ENCODE data around the gene AHNAK2.

Gene AHNAK2

DNA sequence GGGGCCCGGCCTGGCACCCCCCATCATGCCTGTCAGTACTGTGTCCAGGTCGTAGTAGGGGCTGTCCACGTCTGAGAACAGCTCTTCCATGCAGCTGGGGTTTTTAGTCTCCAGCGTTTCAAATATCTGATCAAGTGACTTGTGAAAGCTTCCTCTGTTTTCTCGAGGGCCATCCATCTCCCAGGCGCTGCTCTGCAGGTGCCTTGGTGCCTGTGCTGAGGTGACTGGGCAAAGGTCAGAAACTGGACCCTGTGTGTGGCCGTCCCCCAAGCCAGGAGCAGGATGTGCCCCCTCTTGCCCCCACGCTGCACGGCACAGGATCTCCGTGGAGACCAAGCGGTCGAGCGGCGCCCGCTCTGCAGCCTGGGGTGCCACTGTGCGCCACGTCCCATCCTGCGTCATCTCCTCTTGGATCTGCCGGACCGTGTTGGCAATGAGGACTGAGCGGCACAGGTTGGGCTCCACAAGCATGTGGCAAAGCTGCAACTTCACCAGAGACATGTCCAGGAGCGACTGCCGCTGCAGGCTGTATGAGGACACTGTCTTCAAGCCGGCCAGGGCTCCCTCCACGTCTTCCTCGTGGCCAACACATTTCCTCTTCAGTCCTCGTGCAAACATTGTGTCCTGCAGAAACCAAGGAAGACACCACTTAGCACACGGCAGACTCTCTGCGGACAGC, 33.3 kb upstream of the AHNAK2 start:
- DNase-seq: no peak

DNA sequence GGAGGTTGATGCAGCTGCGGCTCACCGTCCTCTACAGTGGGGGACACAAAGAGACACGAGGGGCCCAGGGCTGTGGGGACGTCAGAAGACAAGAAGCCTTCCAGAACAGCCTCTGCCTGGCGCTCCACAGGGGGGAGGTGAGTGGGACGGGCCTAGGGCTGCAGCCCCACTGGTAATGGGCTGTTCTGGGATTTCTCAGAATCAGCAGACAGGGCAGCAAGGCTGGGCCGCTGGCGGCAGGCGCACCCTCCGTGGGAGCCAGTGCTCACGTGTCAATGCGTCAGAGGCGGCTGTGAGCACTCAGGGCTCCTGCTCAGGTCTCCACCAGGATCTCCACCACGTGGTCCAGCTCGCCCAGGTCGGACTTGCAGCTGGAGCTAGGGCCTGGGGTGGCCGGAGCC, 32.7 kb upstream of the AHNAK2 start:
- no peak for DNase-seq

- no peak for DNase-seq
Observed at GRCh38 chr14:105010106-105010505, 31.9 kb upstream of the AHNAK2 start.

DNA sequence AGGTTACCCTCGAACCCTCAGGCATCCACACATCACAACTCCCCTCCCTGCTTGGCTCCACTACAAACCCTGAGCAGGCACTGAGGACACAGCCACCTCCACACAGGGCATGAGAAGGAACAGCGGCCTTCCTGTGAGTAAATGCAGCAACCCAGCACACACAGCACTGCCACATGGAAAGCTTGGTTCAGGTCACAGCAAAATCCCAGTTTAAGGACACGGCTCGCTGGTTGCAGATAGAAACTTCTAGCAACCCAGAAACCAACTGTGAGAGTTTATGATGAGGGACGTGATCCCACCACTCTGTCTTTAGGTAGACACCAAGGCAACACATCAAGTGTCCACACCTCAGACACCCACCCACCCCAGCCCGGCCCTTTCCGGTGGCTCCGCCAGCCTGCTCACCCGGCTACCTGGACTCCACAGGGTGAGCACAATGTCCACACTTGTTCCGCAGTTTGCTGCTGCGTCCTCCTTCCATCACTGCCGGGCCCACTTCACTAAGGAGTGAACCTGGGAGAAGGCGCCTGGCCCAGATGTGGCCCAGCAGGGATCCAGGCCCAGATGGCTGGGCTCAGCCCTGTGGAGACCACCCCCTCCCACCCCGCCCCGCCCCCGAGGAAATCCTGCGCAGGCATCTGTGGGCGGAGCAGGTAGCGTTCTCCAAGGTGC, 29.6 kb upstream of the AHNAK2 start:
- no peak for DNase-seq

DNA sequence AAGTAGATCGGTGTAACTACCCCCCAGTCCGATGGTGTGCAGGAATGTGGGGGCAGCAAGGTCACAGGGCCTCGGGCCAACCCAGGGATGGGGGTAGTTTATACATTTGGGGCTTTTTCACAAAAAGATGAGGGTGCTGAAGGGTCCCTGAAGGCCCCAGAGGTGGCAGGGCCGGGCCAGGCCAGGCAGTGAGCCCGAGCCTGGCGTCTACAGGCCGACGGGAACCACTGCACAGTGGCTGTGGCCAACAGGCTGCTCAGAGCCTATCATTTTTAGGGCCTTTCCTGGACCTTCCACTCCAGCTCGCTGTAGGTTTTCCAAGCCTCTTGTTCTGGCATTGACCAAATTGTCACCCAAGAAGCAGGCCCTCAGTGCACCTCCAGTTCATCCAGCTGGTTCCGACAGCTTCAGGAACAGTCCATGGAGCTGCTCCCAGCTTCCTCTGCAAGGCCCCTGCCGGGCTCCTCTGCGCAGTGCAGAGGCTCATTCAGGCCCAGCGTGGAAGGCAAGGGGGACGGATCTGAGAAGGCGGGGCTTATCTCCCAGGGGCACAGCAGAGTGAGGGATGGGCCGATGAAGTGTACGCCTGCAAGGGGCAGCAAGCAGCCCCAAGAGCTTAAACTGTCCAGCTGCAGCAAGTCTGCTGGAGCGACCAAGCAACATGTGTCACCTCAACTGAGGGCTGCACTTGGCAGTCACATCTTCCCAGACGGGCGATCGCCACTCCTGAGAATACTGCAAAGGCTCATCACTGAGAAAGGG, 28.8 kb upstream of the AHNAK2 start:
- no peak for DNase-seq

- no peak for DNase-seq
Observed at GRCh38 chr14:105005929-105006830, 28.0 kb upstream of the AHNAK2 start.

DNA sequence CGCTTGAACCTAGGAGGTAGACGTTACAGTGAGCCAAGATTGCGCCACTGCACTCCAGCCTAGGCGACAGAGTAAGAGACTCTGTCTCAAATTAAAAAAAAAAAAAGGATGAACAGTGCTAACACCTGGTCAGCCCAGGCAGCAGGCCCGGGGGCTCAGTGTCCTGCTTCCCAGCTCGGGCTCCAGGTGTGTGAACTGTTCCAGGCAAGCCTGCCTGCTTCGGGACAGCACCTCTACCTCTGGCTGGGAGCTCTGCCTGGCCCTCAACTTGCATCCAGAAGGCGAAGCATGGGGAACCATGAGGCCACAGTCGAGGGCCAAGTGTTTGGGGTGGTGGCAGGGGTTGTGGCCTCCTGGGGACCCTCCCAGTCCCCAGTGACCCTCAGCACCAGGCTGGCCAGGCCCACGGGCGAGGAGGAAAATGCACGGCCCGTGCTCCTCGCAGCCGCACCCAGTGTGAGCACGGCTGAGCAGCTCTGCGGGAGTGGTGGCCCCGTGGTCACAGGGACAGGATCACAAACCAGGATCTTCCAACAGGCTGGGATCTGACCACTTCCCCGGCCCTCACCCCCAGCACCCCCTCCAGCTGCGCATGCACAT, 27.3 kb upstream of the AHNAK2 start:
- no peak for DNase-seq

- no peak for DNase-seq
Observed at GRCh38 chr14:104999361-104999760, 21.2 kb upstream of the AHNAK2 start.

- DNase-seq: no peak
Observed at GRCh38 chr14:104998801-104999200, 20.6 kb upstream of the AHNAK2 start.

DNA sequence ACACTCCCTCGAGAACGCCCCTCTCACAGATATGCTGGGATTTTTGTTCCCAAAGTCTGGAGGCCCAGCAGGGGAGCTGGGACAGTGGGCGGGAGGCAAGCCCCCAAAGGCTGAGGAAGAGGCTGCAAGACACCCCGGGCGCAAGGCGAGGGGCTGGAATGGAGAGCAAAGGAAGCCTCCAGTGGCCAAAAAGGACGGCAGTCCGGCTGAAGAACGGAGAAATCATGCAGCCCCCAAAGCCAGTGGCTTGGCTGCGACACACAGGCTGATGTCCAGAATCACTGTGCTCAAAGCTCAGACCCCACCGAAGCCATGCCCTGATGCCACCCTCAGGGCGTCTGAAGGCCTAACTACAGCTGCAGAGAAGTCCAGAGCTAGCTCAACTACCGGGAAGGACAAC, 18.3 kb upstream of the AHNAK2 start:
- no peak for DNase-seq

- DNase-seq: no peak
Observed at GRCh38 chr14:104996032-104996431, 17.9 kb upstream of the AHNAK2 start.

- DNase-seq: no peak
Observed at GRCh38 chr14:104994978-104995377, 16.8 kb upstream of the AHNAK2 start.

- DNase-seq: no peak
Observed at GRCh38 chr14:104993808-104994591, 15.8 kb upstream of the AHNAK2 start.

- DNase-seq: no peak
Observed at GRCh38 chr14:104993306-104993705, 15.1 kb upstream of the AHNAK2 start.

GRCh38 chr14:104992501-104992900, 14.3 kb upstream of the AHNAK2 start:
- no peak for DNase-seq

DNA sequence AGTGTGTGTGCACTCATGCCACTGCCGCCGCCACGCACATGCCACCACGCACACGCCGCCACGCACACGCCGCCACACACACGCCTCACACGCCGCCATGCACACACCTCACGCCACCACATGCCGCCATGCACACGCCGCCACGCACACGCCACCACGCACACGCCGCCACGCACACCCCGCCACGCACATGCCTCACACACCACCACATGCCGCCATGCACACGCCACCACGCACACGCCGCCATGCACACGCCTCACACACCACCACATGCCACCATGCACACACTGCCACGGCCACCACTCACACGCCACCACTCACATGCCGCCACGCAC, 13.7 kb upstream of the AHNAK2 start:
- no peak for DNase-seq

DNA sequence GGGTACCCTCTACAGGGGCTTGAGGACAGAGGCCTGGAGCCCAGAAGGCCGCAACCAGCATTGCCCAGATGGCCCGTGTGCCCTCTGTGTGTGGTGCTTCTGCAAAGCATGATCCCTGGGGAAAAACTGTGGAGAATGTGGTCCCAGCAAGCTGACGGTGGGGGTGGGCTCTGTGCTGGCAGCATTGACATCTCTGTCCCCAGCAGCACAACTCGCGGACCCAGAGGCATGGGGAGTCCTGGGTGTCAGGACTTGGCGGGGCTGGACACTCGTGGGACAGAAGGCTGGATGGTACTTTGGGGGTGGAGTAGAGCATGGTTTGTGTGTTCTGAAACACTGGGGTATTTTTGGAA, 11.8 kb upstream of the AHNAK2 start:
- no peak for DNase-seq

GRCh38 chr14:104989236-104989950, 11.2 kb upstream of the AHNAK2 start:
- no peak for DNase-seq

GRCh38 chr14:104986487-104987164, 8.5 kb upstream of the AHNAK2 start:
- no peak for DNase-seq

GRCh38 chr14:104985675-104986486, 7.7 kb upstream of the AHNAK2 start, which contains the start of gene CLBA1:
Gene CLBA1 (plus strand): TSS chr14:104985788. CDS start chr14:104986432, 644 bp downstream.
- peak; percentile 88 for DNase-seq
